Neural crest cell (in vitro differentiated cells): ENCODE results near the gene CTXN2. TPM values are rescaled to one million over a fixed set of nuclear protein-coding genes. Genes with fewer than 3 reads are reported as not detected.

Experiments
- DNase-seq: peaks from one replicate; pipeline ENCODE4 v3.0.0; 2021; ENCODE audit warnings: low read depth, mixed read lengths, low spot score
- H3K27ac Mint-ChIP-seq: one replicate; pipeline ENCODE4 v1.8.0; 2021; ENCODE audit warnings: mild to moderate bottlenecking, mixed read lengths; ENCODE audit not compliant: unreplicated experiment
- H3K27me3 Mint-ChIP-seq: 2 replicates; pipeline ENCODE4 v1.8.0; 2021; ENCODE audit warnings: low read depth, mild to moderate bottlenecking, mixed read lengths
- H3K36me3 Mint-ChIP-seq: 2 replicates; pipeline ENCODE4 v1.8.0; 2021; ENCODE audit warnings: low read depth, mild to moderate bottlenecking, mixed read lengths
- H3K4me1 Mint-ChIP-seq: 2 replicates; pipeline ENCODE4 v1.8.0; 2021; ENCODE audit warnings: mixed read lengths
- H3K4me3 Mint-ChIP-seq: one replicate; pipeline ENCODE4 v1.8.0; 2021; ENCODE audit warnings: mild to moderate bottlenecking, mixed read lengths
- H3K9me3 Mint-ChIP-seq: 2 replicates; pipeline ENCODE4 v1.8.0; 2021; ENCODE audit warnings: mixed read lengths
- long read RNA-seq: library from polyadenylated mRNA; unstranded; transcript quantifications from one replicate; pipeline ENCODE4 v2.0.0, GENCODE V29; 2020
- total RNA-seq: library from RNA; stranded (reverse); gene quantifications from 2 replicates; pipeline ENCODE4 v1.2.1, GENCODE V29; 2021
- TF ChIP-seq, protein P1 (sequence below): fragments of 200-600 bp; sonication (generic); conservative IDR thresholded peaks from 2 replicates; pipeline ENCODE4 v1.5.0; 2021; ENCODE audit warnings: antibody characterized with exemption, mild to moderate bottlenecking

The CTXN2 gene
- 0.18 and 0.26 TPM in 2 replicates for total RNA-seq
- long read RNA-seq: 0 reads

DNA sequence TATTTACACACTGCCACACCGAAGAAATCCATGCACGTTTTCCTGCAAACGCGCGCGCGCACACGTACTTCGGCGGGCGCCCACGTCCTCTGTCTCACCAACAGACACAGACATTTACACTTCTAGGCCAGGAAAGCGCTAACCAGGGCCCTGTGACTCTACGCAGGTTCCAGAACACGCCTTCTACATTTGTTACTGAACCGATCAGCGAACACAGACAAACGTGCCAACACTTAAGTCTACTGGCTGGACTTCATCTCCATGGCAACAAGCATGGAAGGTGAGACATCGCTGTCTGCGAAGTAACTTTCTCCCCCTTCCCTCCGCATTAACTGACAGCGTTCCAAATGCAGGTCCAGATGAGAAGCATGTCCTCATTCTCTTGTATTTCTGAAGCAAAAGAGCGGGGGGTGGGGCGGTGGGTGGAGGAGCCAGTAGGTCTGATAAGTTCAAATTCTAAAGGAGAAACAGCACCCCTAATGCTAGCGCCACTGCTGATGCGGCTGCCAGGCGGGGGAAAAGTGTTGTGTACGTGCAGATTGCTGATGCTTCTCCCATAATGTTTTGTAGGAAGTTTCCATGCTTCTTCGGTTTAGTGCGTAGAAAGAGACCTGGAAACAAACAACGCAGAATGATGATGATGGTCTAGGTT, at the start of gene CTXN2:
CTXN2 (plus strand) TSS at position 92 of the 652 bp plus-strand sequence. CDS start 9,636 bp downstream, outside the sequence.
- no peaks in the 10 kb centered on the region for H3K9me3 Mint-ChIP-seq
- H3K27ac Mint-ChIP-seq: no peak within 1 kb of the TSS
- H3K27me3 Mint-ChIP-seq: peaks cover 55% of the 10 kb centered on the region
- TF ChIP-seq, protein P1, sequence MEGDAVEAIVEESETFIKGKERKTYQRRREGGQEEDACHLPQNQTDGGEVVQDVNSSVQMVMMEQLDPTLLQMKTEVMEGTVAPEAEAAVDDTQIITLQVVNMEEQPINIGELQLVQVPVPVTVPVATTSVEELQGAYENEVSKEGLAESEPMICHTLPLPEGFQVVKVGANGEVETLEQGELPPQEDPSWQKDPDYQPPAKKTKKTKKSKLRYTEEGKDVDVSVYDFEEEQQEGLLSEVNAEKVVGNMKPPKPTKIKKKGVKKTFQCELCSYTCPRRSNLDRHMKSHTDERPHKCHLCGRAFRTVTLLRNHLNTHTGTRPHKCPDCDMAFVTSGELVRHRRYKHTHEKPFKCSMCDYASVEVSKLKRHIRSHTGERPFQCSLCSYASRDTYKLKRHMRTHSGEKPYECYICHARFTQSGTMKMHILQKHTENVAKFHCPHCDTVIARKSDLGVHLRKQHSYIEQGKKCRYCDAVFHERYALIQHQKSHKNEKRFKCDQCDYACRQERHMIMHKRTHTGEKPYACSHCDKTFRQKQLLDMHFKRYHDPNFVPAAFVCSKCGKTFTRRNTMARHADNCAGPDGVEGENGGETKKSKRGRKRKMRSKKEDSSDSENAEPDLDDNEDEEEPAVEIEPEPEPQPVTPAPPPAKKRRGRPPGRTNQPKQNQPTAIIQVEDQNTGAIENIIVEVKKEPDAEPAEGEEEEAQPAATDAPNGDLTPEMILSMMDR: no peak
- H3K36me3 Mint-ChIP-seq: no peaks in the 10 kb centered on the region
- DNase-seq: no peak
- no peak within 1 kb of the TSS for H3K4me3 Mint-ChIP-seq
- H3K4me1 Mint-ChIP-seq: no peaks in the 10 kb centered on the region

DNA sequence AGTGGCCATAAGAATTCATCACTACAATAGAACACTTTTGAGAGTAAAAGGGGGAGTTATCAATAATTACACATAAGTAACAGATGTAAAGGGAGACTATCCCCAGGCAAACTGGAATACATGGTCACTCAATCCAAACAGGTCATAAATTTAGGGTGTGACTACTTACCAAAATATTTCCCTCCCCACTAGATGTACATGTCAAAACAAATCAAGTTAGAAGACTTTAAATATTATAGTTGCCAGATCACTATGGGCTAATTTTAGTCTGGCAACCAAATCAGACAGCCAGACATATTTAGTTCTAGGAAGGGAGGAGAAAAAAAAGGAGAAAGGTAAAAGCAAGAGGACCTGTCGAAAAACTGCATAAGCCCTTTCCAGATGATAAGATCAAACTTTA, 47.6 kb upstream of the CTXN2 start:
- no peaks in the 10 kb centered on the region for H3K27me3 Mint-ChIP-seq
- TF ChIP-seq, protein P1: no peak
- H3K9me3 Mint-ChIP-seq: no peaks in the 10 kb centered on the region
- no peak overlapping the region for H3K27ac Mint-ChIP-seq
- peaks cover 10% of the 10 kb centered on the region for H3K36me3 Mint-ChIP-seq
- no peak for DNase-seq
- no peak overlapping the region for H3K4me3 Mint-ChIP-seq
- peaks cover 4% of the 10 kb centered on the region for H3K4me1 Mint-ChIP-seq

DNA sequence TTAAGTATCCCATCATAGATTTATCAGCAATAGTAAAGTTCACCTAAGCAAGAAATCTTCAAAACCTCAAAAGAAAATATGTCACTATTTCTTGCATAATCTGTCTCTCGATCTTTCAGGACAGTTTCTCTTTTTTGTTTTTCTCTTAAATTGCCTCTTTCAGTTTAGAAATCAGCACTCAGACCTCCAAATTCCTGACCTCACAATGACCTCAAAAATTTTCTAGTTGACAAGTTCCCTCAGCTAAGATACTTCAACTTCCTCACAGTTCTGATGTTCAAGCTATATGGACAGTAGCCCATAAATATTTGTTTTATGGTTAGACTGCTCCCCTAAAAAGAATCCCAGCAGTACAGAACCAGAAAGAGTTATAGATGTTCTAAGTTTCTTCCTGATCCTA, 46.6 kb upstream of the CTXN2 start:
- DNase-seq: no peak
- Mint-ChIP-seq H3K36me3 (peaks cover 16% of the 10 kb centered on the region), H3K4me1 (peaks cover 4% of the 10 kb centered on the region), H3K27ac (no peak overlapping the region), H3K4me3 (no peak overlapping the region), H3K9me3 (no peaks in the 10 kb centered on the region), H3K27me3 (no peaks in the 10 kb centered on the region)
- TF ChIP-seq, protein P1: no peak

DNA sequence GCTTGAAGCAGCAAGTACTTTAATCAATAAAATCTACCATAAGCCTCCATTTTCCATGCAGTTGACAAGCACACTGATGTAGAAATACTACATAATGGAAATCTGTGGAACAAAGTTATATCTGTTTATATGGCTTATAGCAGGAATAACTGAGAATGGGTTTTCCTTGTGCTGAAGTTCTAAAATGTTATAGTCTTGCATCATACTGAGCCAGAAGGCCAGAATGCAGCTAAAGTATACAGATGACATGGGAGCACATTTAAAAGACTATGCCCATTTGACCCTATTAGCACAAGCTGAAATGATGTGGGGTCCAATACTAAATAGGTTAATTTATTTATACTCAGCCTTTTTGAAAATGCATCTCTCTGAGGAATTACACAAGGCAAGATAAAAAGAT, 45.5 kb upstream of the CTXN2 start:
- no peak overlapping the region for H3K4me3 Mint-ChIP-seq
- H3K27me3 Mint-ChIP-seq: no peaks in the 10 kb centered on the region
- no peaks in the 10 kb centered on the region for H3K9me3 Mint-ChIP-seq
- H3K27ac Mint-ChIP-seq: no peak overlapping the region
- H3K4me1 Mint-ChIP-seq: peaks cover 4% of the 10 kb centered on the region
- no peak for DNase-seq
- TF ChIP-seq, protein P1: no peak
- H3K36me3 Mint-ChIP-seq: peaks cover 18% of the 10 kb centered on the region

DNA sequence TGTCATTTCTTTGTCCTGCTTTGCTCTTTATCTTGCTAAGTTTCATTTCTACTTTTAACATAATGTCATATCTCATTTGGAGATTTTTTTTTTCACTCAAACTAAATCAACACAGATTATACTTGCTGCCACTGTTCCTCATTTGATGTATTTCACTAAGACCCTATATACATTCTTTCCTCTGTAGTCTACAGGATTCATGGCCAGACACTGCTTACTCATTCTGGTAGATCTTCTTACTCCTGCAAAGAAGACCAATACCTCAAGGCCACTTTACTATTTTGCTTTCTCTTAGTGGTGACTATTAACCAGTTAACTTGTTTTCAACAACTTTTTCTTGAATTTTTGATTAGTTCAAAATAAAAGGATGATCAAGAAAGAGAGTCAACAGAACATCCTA, 44.1 kb upstream of the CTXN2 start:
- H3K36me3 Mint-ChIP-seq: peaks cover 25% of the 10 kb centered on the region
- DNase-seq: no peak
- no peaks in the 10 kb centered on the region for H3K9me3 Mint-ChIP-seq
- H3K27me3 Mint-ChIP-seq: no peaks in the 10 kb centered on the region
- H3K4me3 Mint-ChIP-seq: no peak overlapping the region
- TF ChIP-seq, protein P1: no peak
- H3K27ac Mint-ChIP-seq: no peak overlapping the region
- H3K4me1 Mint-ChIP-seq: peaks cover 4% of the 10 kb centered on the region
